ENCODE results near the gene SFXN4.
"Not testable (repeated sequence)": the region's sequence is repeated elsewhere in the genome, so short reads cannot be mapped to it uniquely, and the experiment has no call there.

Gene SFXN4

DNA sequence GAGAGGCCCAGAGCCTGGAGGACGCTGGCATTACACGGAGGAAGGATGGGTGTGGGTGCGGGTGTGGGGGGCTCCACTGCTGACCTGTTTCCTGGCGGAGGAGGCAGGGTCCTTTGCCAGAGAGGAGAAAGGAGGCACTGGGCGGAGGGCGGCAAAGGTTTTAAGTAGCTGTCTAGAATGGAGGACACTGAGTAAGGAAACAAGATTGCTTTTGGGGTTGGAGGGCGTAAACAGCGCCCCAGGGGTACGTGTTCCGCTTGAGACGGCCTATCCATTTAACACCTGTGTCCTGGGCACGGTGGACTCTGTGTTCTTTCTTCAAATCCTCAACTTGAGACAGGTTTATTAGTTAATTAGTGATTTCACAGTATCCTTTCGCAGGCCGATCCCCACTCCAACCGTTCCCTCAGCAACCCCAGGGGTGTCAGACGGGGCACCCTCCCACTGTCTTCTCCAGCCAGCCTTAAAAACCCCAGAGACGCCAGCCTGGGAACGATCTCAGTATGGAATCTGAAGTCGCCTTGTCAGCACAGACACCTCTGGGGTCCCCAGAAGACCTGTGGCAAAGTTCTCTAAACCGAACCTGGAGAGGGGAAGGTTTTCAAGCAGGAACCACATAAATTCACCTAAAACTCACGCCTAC is 24.8 kb downstream of the SFXN4 start:
- Mint-ChIP-seq H3K36me3 (peaks cover 8% of the 10 kb centered on the region), H3K27ac (no peak overlapping the region), H3K4me1 (peaks cover 8% of the 10 kb centered on the region), H3K9me3 (no peaks in the 10 kb centered on the region), H3K27me3 (no peaks in the 10 kb centered on the region), H3K4me3 (no peak overlapping the region)
- DNase-seq (ENCODE audit: low spot score in 2 of 2) (no peak), ATAC-seq (ENCODE audit: low read depth) (no peak)

DNA sequence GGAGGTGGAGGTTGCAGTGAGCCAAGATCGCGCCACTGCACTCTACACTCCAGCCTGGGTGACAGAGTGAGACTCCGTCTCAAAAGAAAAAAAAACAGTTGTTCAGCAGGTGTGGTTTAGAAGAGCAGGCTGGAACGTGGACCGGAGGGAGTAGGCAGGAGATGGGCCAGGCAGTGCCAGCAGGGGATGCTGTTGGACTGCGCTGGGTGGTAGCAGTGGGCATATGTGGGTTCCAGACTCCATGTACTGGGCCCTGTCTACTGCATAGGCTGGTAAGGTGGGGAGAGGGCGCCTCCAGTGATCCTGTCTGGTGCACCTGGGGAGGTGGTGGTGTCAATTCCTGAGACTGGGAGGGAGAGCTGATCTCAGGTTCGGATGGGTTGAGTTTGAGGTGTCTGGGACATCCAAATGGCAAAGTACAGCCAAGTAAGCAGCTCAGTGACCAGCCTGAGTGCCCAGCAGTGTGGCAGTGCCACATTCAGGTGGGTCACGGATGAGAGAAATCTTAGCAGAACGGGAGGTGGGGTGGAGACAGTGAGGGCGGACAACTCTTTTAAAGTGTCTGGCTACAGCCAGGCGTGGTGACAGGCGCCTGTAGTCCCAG is 25.9 kb downstream of the SFXN4 start:
- ATAC-seq (ENCODE audit: low read depth), result peak; percentile 71
- Mint-ChIP-seq H3K4me3 (no peak overlapping the region), H3K36me3 (peaks cover 7% of the 10 kb centered on the region), H3K9me3 (no peaks in the 10 kb centered on the region), H3K27ac (no peak overlapping the region), H3K27me3 (no peaks in the 10 kb centered on the region), H3K4me1 (peaks cover 8% of the 10 kb centered on the region)
- peak in 1 of 2 donors; percentile 26 for DNase-seq (ENCODE audit: low spot score in 2 of 2)

DNA sequence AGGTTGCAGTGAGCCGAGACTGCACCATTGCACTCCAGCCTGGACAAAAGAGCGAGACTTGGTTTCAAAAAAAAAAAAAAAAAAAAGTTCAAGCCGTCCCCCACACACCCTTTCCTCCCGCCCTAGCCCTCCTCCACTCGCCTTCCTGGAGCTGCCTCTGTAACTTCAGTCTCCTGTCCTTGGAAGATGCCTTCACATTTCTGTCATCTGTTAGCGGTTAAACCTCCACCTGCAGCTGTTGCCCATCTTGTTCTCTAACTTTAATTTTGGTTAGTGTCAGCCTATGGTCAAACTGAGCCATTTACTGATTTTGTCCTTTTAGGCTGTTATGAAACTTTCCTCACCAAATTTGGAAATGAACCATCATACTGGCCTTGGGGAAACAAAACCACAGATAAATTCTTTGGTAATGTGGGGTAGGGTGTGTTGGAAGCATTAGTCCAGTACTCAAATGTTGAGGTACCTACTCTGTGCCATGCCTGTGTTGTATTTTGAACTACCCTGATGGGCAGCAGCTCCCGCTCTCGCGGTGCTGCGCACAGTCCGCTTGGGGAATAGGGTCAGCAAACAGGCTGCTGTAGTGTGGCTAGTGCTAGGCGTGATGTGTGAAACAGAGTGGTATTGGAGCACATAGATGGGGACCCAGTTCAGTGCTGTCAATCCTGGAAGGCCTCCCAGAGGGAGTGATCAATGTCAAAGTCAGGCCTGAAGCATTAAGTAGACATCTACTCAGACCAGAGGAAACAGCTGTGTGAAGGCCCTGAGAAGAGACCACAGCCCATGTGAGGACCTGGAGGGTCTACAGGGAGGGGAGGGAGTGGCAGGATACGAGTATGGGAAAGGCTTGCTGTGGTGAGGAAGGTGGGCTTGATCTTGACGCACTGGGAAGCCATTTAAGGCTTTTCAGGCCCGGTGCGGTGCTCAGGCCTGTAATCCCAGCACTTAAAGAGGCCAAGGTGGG is 26.9 kb downstream of the SFXN4 start:
- no peak for DNase-seq (ENCODE audit: low spot score in 2 of 2)
- no peaks in the 10 kb centered on the region for H3K27me3 Mint-ChIP-seq
- H3K36me3 Mint-ChIP-seq, result peaks cover 8% of the 10 kb centered on the region
- no peak for ATAC-seq (ENCODE audit: low read depth)
- H3K4me1 Mint-ChIP-seq, result peaks cover 8% of the 10 kb centered on the region
- no peaks in the 10 kb centered on the region for H3K9me3 Mint-ChIP-seq
- no peak overlapping the region for H3K4me3 Mint-ChIP-seq
- peak overlapping the region; percentile 55 for H3K27ac Mint-ChIP-seq

DNA sequence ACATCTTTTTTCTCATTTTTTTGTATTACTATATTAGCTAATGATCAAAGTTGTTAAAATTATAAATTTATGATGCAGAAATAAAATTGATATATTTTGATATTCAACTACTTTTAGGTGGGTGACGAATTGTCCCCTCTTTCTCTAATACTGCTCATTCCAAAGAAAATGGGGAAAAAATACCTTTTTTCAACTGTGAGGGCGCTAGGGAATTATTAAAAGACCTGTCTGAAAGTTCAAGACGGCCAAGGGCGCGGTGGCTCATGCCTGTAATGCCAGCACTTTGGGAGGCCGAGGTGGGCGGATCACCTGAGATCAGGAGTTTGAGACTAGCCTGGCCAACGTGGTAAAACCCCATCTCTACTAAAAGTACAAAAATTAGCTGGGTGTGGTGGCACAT is 27.6 kb downstream of the SFXN4 start:
- ATAC-seq (ENCODE audit: low read depth); H3K4me1 Mint-ChIP-seq; H3K27me3 Mint-ChIP-seq; H3K36me3 Mint-ChIP-seq; H3K9me3 Mint-ChIP-seq; DNase-seq (ENCODE audit: low spot score in 2 of 2); H3K4me3 Mint-ChIP-seq; H3K27ac Mint-ChIP-seq: not testable (repeated sequence)

DNA sequence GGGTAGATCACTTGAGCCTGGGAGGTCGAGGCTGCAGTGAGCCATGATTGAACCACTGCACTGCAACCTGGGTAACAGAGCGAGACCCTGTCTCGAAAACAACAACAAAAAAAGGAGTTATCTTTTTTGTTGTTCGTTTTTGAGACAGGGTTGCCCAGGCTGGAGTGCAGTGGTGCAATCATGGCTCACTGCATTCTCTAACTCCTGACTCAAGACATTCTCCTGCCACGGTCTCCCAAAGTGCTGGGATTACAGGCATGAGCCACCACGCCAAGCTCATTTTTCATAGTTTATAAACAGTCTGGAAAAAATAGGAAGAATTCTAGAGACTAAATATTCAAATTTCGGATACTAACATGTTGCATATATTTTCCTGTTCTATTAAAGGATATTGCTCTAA is 29.4 kb downstream of the SFXN4 start:
- Mint-ChIP-seq H3K4me3 (no peak overlapping the region), H3K36me3 (peaks cover 7% of the 10 kb centered on the region), H3K27ac (no peak overlapping the region), H3K9me3 (no peaks in the 10 kb centered on the region), H3K4me1 (peaks cover 9% of the 10 kb centered on the region), H3K27me3 (no peaks in the 10 kb centered on the region)
- no peak for DNase-seq (ENCODE audit: low spot score in 2 of 2)
- no peak for ATAC-seq (ENCODE audit: low read depth)

DNA sequence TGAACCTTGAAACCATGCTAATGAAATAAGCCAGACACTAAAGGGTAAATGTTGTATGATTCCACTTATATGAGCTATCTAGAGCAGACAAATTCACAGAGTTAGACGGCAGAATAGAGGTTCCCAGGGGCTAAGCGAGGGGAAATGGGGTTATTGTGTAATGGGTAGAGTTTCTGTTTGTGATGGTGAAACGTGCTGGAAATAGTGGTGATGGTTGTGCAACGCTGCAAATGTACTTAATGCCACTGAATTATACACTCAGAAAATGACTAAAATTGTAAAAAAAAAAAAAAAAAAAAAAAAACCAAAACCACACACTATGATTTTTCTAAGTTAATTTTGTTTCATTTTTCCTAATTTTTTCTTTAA is 30.0 kb downstream of the SFXN4 start:
- H3K4me1 Mint-ChIP-seq, result peaks cover 14% of the 10 kb centered on the region
- DNase-seq (ENCODE audit: low spot score in 2 of 2) (no peak), ATAC-seq (ENCODE audit: low read depth) (no peak)
- no peaks in the 10 kb centered on the region for H3K27me3 Mint-ChIP-seq
- no peaks in the 10 kb centered on the region for H3K9me3 Mint-ChIP-seq
- peaks cover 10% of the 10 kb centered on the region for H3K36me3 Mint-ChIP-seq
- H3K4me3 Mint-ChIP-seq, result no peak overlapping the region
- no peak overlapping the region for H3K27ac Mint-ChIP-seq

DNA sequence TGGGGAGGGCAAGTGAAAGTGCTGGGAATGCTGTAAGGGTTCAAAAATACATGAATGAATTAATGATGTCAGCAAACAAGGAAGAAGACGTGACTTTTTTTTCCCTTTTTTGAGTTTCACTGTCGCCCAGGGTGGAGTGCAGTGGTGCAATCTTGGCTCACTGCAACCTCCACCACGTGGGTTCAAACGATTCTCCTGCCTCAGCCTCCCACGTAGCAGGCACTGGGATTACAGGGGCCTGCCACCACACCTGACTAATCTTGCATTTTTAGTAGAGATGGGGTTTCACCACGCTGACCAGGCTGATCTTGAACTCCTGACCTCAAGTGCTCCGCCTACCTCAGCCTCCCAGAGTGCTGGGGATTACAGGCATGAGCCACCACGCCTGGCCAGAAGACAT is 31.6 kb downstream of the SFXN4 start:
- H3K9me3 Mint-ChIP-seq, result no peaks in the 10 kb centered on the region
- ATAC-seq (ENCODE audit: low read depth), result no peak
- peaks cover 8% of the 10 kb centered on the region for H3K4me1 Mint-ChIP-seq
- peaks cover 13% of the 10 kb centered on the region for H3K36me3 Mint-ChIP-seq
- H3K4me3 Mint-ChIP-seq, result no peak overlapping the region
- no peaks in the 10 kb centered on the region for H3K27me3 Mint-ChIP-seq
- H3K27ac Mint-ChIP-seq, result no peak overlapping the region
- no peak for DNase-seq (ENCODE audit: low spot score in 2 of 2)

DNA sequence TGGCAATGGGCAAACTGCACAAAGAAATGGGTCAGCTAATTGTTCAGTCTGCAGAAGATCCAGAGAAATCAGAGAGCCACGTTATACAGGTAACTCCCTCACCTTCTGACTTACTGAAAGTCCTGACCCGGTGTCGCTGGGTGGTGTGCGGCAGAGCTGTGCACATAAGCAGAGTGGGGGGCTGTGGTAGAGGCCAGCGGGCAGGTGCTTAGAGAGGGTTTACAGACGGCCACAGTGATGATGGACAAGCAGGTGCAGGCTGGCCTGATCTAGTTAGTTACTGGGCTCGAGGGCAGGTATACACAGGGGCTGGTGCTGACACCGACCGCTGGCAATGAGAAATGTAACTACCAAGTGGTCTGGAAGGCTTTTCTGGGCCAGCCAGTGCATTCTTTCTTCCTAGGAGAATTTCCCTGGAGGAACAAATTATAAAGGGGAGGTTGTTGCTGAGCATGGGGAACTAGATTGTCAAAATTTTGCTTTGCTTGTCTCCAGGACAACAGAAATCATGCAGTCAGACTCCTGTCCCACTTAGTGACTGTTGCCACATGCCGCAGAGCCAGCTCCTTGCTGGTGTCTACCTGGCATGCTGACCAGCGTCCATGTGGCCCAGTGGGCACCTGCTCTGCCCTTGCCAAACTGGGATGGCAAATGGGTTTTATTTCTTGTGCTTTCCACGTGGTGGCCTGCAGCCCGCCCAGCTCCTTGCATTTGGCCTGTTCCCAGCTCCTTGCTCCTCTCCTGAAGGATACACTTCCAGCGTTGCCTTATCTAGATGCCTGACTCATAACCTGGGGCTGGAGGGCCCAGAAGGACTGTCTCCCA is 32.8 kb downstream of the SFXN4 start:
- Mint-ChIP-seq H3K27me3 (no peaks in the 10 kb centered on the region), H3K4me3 (no peak overlapping the region), H3K36me3 (peaks cover 13% of the 10 kb centered on the region), H3K27ac (peak overlapping the region; percentile 86), H3K4me1 (peaks cover 8% of the 10 kb centered on the region), H3K9me3 (no peaks in the 10 kb centered on the region)
- DNase-seq (ENCODE audit: low spot score in 2 of 2) (no peak), ATAC-seq (ENCODE audit: low read depth) (no peak)

DNA sequence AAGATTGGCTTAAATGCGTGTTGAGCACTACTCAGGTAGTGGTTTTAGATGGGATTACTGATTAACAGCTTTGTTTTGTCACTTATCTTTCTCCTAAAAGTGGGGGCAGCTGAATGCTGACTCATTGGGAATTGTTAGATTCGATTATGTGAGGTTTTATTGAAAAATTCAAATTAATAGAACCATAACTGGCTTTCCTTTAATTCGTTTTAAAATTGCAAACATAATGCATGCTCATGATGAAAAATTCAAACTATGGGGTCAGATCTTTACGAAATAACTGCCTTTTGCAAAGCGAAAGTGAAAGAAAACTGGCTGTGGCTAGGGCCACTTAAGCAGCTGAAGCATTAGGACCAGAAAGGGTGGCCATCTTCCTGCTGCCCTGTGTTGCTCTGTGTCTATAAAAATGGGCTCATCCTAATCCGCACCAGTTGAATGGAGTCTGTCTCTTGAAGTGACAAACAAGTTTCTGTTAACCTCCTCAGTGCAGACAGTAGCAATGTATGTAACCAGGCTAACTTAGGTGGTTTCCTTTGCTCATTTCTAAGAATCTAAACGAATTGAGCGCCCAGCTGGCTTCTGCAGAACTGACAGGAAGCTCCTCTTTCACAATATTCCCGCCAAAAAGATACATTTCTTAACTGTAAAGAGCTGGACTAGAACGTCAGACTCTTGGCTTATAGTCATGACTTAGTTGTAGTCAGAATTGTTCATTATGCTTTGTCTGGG is 33.8 kb downstream of the SFXN4 start:
- ATAC-seq (ENCODE audit: low read depth) (peak; percentile 59), DNase-seq (ENCODE audit: low spot score in 2 of 2) (peak in 1 of 2 donors; percentile 2)
- no peaks in the 10 kb centered on the region for H3K9me3 Mint-ChIP-seq
- peak overlapping the region; percentile 85 for H3K4me3 Mint-ChIP-seq
- H3K27ac Mint-ChIP-seq, result peak overlapping the region; percentile 86
- H3K27me3 Mint-ChIP-seq, result no peaks in the 10 kb centered on the region
- H3K36me3 Mint-ChIP-seq, result peaks cover 13% of the 10 kb centered on the region
- peaks cover 8% of the 10 kb centered on the region for H3K4me1 Mint-ChIP-seq

DNA sequence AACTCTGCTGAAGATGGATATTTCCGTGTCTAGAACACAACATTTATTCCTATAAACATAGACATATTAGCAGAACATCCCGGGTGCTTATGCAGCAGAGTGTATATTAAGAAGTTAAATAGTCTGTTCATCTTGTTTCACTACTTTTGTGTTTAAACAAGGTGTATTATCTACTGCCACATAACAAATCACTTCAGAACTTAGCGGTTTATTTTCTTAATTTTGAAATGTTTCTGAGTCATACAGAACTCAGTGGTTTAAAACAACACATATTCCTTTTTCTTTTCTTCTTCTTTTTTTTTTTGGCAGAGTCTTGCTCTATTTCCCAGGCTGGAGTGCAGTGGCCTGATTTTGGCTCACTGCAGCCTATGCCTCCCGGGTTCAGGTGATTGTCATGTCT is 35.8 kb downstream of the SFXN4 start:
- ATAC-seq (ENCODE audit: low read depth), result no peak
- DNase-seq (ENCODE audit: low spot score in 2 of 2), result no peak
- Mint-ChIP-seq H3K36me3 (peaks cover 21% of the 10 kb centered on the region), H3K4me1 (peaks cover 8% of the 10 kb centered on the region), H3K9me3 (peaks cover 3% of the 10 kb centered on the region), H3K27ac (no peak overlapping the region), H3K27me3 (no peaks in the 10 kb centered on the region), H3K4me3 (no peak overlapping the region)

DNA sequence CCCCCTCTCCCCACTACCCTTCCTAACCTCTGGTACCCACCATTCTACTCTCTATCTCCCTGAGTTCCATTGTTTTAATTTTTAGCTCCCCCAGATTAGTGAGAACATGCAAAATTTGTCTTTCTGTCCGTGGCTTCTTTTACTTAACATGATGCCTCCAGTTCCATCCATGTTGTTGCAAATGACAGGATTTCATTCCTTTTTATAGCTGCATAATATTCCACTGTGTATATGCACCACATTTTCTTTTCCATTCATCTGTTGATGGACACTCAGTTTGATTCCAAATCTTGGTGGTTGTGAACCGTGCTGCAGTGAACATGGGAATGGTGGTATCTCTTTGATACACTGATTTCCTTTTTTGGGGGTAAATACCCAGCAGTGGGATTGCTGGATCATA is 39.6 kb downstream of the SFXN4 start:
- Mint-ChIP-seq H3K4me3 (no peak overlapping the region), H3K36me3 (peaks cover 20% of the 10 kb centered on the region), H3K27ac (no peak overlapping the region), H3K9me3 (peaks cover 3% of the 10 kb centered on the region), H3K4me1 (peaks cover 4% of the 10 kb centered on the region), H3K27me3 (no peaks in the 10 kb centered on the region)
- DNase-seq (ENCODE audit: low spot score in 2 of 2) (no peak), ATAC-seq (ENCODE audit: low read depth) (no peak)

DNA sequence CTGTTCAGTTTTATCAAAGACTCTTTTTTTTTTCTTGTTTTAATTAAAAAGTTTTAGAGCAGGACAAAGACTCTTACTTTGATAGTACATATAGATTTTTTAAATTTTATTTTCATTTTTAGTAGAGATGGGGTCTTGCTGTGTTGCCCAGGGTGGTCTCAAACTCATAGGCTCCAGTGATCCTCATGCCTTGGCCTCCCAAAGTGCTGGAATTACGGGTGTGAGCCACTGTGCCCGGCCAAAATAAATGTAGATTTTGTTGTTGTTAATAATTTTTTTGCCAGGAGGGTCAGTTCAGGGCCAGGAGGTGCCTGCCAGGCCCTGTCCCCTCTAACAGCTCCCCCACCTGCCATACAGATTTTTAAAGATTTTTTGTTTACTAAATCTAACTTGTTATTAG is 44.6 kb downstream of the SFXN4 start:
- H3K27ac Mint-ChIP-seq, result no peak overlapping the region
- H3K4me1 Mint-ChIP-seq, result peaks cover 4% of the 10 kb centered on the region
- H3K27me3 Mint-ChIP-seq, result no peaks in the 10 kb centered on the region
- peaks cover 14% of the 10 kb centered on the region for H3K36me3 Mint-ChIP-seq
- ATAC-seq (ENCODE audit: low read depth) (no peak), DNase-seq (ENCODE audit: low spot score in 2 of 2) (no peak)
- no peak overlapping the region for H3K4me3 Mint-ChIP-seq
- H3K9me3 Mint-ChIP-seq, result peaks cover 2% of the 10 kb centered on the region

DNA sequence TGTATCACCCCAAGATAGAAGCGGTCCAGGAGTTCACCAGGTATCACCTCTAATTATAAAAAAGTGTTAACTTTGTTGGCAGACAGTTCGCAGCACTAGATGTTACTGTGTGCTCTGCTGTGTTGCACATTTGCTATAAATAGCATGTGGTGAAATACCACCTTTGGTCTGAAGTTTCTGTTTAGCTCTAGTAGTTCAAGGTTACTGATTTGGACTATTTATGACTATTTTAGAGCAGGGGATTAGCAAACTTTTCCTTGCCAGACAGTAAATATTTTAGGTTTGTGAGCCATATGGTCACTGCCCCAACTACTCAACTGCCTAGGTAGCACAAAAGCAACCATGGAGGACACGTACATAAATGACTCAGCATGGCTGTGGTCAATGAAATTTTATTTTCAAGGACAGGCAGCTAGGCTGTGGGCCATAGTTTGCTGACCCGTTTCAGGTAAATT is 45.1 kb downstream of the SFXN4 start:
- no peak overlapping the region for H3K4me3 Mint-ChIP-seq
- no peaks in the 10 kb centered on the region for H3K27me3 Mint-ChIP-seq
- peaks cover 11% of the 10 kb centered on the region for H3K36me3 Mint-ChIP-seq
- H3K9me3 Mint-ChIP-seq, result no peaks in the 10 kb centered on the region
- H3K4me1 Mint-ChIP-seq, result peaks cover 4% of the 10 kb centered on the region
- peak; percentile 31 for ATAC-seq (ENCODE audit: low read depth)
- DNase-seq (ENCODE audit: low spot score in 2 of 2), result no peak
- no peak overlapping the region for H3K27ac Mint-ChIP-seq
